Neutrophil (primary cell): Measurements from ENCODE around the gene GALNT9.

ENCODE experiments used
- H3K27ac ChIP-seq: fragments of 200-600 bp; sonication (generic); 2 replicates; pipeline ENCODE4 v1.5.1; 2016; ENCODE audit warnings: mild to moderate bottlenecking, moderate library complexity
- H3K27me3 ChIP-seq: fragments of 200-600 bp; sonication (generic); 2 replicates; pipeline ENCODE4 v1.6.0; 2016; ENCODE audit warnings: mild to moderate bottlenecking
- H3K36me3 ChIP-seq: fragments of 200-600 bp; sonication (generic); 2 replicates; pipeline ENCODE4 v1.5.1; 2017
- H3K4me1 ChIP-seq, 2 experiments: fragments of 200-600 bp in 1 of 2; sonication (generic) in 1 of 2; 1 replicate in 1 of 2; 2 replicates in 1 of 2; pipeline versions ENCODE4 v1.5.1 to v1.6.1; 2013 to 2016; ENCODE audit warnings: low read depth in 1 of 2, low read length in 1 of 2, mild to moderate bottlenecking in 1 of 2, moderate library complexity in 1 of 2; ENCODE audit not compliant: control insufficient read depth in 1 of 2, insufficient read depth in 1 of 2
- H3K4me3 ChIP-seq, 2 experiments: fragments of 200-600 bp in 1 of 2; sonication (generic) in 1 of 2; 1 replicate in 1 of 2; 2 replicates in 1 of 2; pipeline ENCODE4 v1.5.1; 2013 to 2016; ENCODE audit warnings: low read depth in 1 of 2, low read length in 1 of 2, mild to moderate bottlenecking in 1 of 2, moderate library complexity in 1 of 2
- H3K9me3 ChIP-seq: fragments of 200-600 bp; sonication (generic); 2 replicates; pipeline ENCODE4 v1.5.1; 2016
- CTCF ChIP-seq: fragments of 200-600 bp; sonication (generic); IDR thresholded peaks from 2 replicates; pipeline ENCODE4 v1.5.1; 2016; ENCODE audit warnings: antibody characterized with exemption

GALNT9 gene

GRCh38 chr12:132182711-132183365, 146.6 kb downstream of the GALNT9 start:
- Histone ChIP-seq H3K9me3 (no peaks in the 10 kb centered on the region), H3K4me3 (no peak overlapping the region), H3K27ac (no peak overlapping the region), H3K4me1 (peaks cover 6 to 21% of the 10 kb centered on the region in 2 experiments), H3K27me3 (peaks cover 69% of the 10 kb centered on the region), H3K36me3 (no peaks in the 10 kb centered on the region)
- no peak for TF ChIP-seq CTCF

GRCh38 chr12:132182206-132182710, 147.1 kb downstream of the GALNT9 start:
- no peak for TF ChIP-seq CTCF
- Histone ChIP-seq H3K27me3 (peaks cover 63% of the 10 kb centered on the region), H3K4me1 (peaks cover 6 to 21% of the 10 kb centered on the region in 2 experiments), H3K36me3 (no peaks in the 10 kb centered on the region), H3K27ac (no peak overlapping the region), H3K4me3 (no peak overlapping the region), H3K9me3 (no peaks in the 10 kb centered on the region)

GRCh38 chr12:132181570-132182200, 147.7 kb downstream of the GALNT9 start:
- Histone ChIP-seq H3K4me1 (peaks cover 6 to 18% of the 10 kb centered on the region in 2 experiments), H3K27me3 (peaks cover 57% of the 10 kb centered on the region), H3K9me3 (no peaks in the 10 kb centered on the region), H3K4me3 (no peak overlapping the region), H3K36me3 (no peaks in the 10 kb centered on the region), H3K27ac (no peak overlapping the region)
- no peak for TF ChIP-seq CTCF

GRCh38 chr12:132180648-132181546, 148.5 kb downstream of the GALNT9 start:
- TF ChIP-seq CTCF: no peak
- peaks cover 50% of the 10 kb centered on the region for H3K27me3 ChIP-seq
- peaks cover 0 to 12% of the 10 kb centered on the region in 2 experiments for H3K4me1 ChIP-seq
- H3K9me3 ChIP-seq: no peaks in the 10 kb centered on the region
- no peak overlapping the region for H3K27ac ChIP-seq
- H3K4me3 ChIP-seq: no peak overlapping the region
- H3K36me3 ChIP-seq: no peaks in the 10 kb centered on the region

GRCh38 chr12:132179431-132180362, 149.7 kb downstream of the GALNT9 start:
- no peak for TF ChIP-seq CTCF
- Histone ChIP-seq H3K27ac (no peak overlapping the region), H3K36me3 (no peaks in the 10 kb centered on the region), H3K27me3 (peaks cover 45% of the 10 kb centered on the region), H3K4me3 (no peak overlapping the region), H3K4me1 (peaks cover 0 to 12% of the 10 kb centered on the region in 2 experiments), H3K9me3 (no peaks in the 10 kb centered on the region)
